ENCODE results near the gene TRMT2A.

Gene TRMT2A

DNA sequence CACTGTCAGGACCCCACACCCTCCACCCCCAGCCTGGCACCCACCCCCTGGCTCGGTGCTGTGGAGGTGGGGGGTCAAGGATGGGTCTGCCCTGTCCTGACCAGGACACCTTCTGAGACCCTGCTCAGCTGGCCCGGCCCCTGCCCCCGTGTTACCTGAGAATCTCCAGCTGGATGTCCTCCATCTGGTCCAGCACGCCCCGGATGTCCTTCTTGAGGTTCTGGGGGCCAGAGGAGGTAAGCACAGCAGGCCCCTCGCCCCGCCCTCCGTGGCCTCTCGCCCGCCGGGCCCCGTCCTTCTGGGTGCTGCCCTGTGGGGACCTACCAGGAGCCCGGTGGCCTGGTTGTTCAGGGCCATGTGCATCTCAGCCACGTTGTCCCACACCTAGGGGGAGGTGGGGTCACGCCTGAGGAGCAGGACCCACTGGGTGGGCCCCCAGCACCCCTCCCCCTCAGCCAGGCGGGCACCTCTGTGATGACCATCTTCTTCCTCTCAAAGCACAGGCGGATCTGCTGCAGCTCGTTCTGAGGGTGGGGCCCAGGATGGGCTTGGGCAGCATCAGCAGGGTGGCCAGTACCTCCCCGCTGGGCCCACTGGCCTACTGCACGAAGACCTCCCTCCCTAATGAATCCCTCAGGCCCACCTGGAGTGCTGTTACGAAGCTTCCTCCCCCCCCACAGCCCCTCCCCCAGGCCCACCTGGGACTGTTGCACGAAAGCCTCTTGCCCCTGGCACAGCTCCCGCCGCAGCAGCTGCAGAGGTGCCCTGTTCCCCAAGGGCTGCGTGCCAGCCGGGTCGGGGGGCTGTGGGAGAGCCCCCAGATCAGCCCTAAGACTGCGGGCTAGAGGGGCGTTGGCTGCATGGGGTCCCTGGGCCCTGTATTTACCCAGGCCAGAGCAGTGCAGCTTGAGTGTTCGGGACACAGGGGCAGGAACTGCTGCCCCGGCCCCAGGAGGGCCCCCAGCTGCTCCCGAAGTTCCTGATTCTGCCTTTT lies 32.5 kb upstream of the TRMT2A start:
- Histone ChIP-seq H3K4me3 (ENCODE audit: low read length in 2 of 2) (no peak overlapping the region), H3K4me2 (ENCODE audit: insufficient read depth, low read length, poor library complexity, severe bottlenecking) (no peak overlapping the region), H3K36me3 (replicated peaks in 1 of 2; ENCODE audit: control insufficient read depth in 2 of 2, insufficient read depth in 2 of 2, low read length in 2 of 2) (no peaks in the 10 kb centered on the region), H3K14ac (ENCODE audit: low read length) (peak overlapping the region; percentile 82), H3K23ac (ENCODE audit: low read depth, low read length, poor library complexity) (peak overlapping the region; percentile 73), H3K4me1 (ENCODE audit: control insufficient read depth in 2 of 2, insufficient read depth in 1 of 2, low read depth in 1 of 2, low read length in 2 of 2) (peaks cover 8 to 11% of the 10 kb centered on the region in 2 donors), H2BK120ac (ENCODE audit: low read depth, low read length) (no peak overlapping the region), H2AFZ (ENCODE audit: low read length) (no peak overlapping the region), H3K4ac (ENCODE audit: low read length) (no peak overlapping the region), H2BK5ac (ENCODE audit: low read length) (no peak overlapping the region), H2BK12ac (ENCODE audit: low read length) (no peak overlapping the region), H3K79me1 (ENCODE audit: low read depth, low read length) (no peaks in the 10 kb centered on the region), H2BK15ac (ENCODE audit: low read length) (no peak overlapping the region), H3K9ac (ENCODE audit: low read depth, low read length, poor library complexity) (no peak overlapping the region), H2AK5ac (ENCODE audit: low read depth, low read length) (no peak overlapping the region), H3K9me3 (replicated peaks in 1 of 2; ENCODE audit: control insufficient read depth in 2 of 2, insufficient read depth in 1 of 2, low read depth in 1 of 2, low read length in 2 of 2) (no peaks in the 10 kb centered on the region), H3K27me3 (ENCODE audit: control insufficient read depth in 3 of 3, insufficient read depth in 3 of 3, low read depth in 1 of 3, low read length in 3 of 3) (no peaks in the 10 kb centered on the region), H4K8ac (ENCODE audit: low read depth, low read length) (no peak overlapping the region), H3K27ac (replicated peaks; ENCODE audit: low read length) (no peak overlapping the region), H4K91ac (ENCODE audit: low read depth, low read length, poor library complexity) (no peak overlapping the region), H3K18ac (ENCODE audit: low read length) (no peak overlapping the region)
- no CpG with 5 or more reads among the region's 32 CpGs for WGBS, 2 donors (ENCODE audit: extremely low coverage in 2 of 2, insufficient read length in 2 of 2, insufficient replicate concordance in 1 of 2)
- DNase-seq (ENCODE audit: low spot score): no peak

DNA sequence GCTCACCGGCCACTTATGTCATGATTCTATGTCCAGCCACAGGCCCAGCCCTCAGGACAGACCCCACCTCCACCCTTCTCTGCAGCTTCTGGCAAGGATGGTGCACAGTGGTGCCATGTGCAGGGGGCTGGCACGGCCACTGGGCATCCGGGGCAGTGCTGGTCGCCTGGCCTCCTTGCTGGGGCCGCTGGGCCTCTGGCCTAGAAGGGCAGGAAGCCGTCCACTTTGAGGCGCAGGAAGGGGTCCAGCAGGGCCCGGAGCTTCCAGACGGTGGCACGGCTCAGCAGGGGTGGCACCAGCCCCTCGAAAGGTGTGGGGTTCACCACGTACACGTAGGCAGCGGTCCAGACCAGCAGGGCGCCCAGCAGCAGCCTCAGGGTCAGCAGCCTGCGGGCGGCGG lies 31.4 kb upstream of the TRMT2A start:
- Histone ChIP-seq H3K4ac (ENCODE audit: low read length) (no peak overlapping the region), H3K9me3 (replicated peaks in 1 of 2; ENCODE audit: control insufficient read depth in 2 of 2, insufficient read depth in 1 of 2, low read depth in 1 of 2, low read length in 2 of 2) (no peaks in the 10 kb centered on the region), H3K4me3 (ENCODE audit: low read length in 2 of 2) (no peak overlapping the region), H3K18ac (ENCODE audit: low read length) (peak overlapping the region; percentile 48), H4K91ac (ENCODE audit: low read depth, low read length, poor library complexity) (no peak overlapping the region), H3K36me3 (replicated peaks in 1 of 2; ENCODE audit: control insufficient read depth in 2 of 2, insufficient read depth in 2 of 2, low read length in 2 of 2) (no peaks in the 10 kb centered on the region), H3K23ac (ENCODE audit: low read depth, low read length, poor library complexity) (peak overlapping the region; percentile 65), H3K27ac (replicated peaks; ENCODE audit: low read length) (no peak overlapping the region), H2BK12ac (ENCODE audit: low read length) (no peak overlapping the region), H2BK120ac (ENCODE audit: low read depth, low read length) (no peak overlapping the region), H2AFZ (ENCODE audit: low read length) (no peak overlapping the region), H3K4me2 (ENCODE audit: insufficient read depth, low read length, poor library complexity, severe bottlenecking) (no peak overlapping the region), H4K8ac (ENCODE audit: low read depth, low read length) (no peak overlapping the region), H2AK5ac (ENCODE audit: low read depth, low read length) (peak overlapping the region; percentile 70), H3K79me1 (ENCODE audit: low read depth, low read length) (no peaks in the 10 kb centered on the region), H2BK5ac (ENCODE audit: low read length) (no peak overlapping the region), H3K9ac (ENCODE audit: low read depth, low read length, poor library complexity) (no peak overlapping the region), H3K27me3 (ENCODE audit: control insufficient read depth in 3 of 3, insufficient read depth in 3 of 3, low read depth in 1 of 3, low read length in 3 of 3) (no peaks in the 10 kb centered on the region), H2BK15ac (ENCODE audit: low read length) (no peak overlapping the region), H3K14ac (ENCODE audit: low read length) (peak overlapping the region; percentile 82), H3K4me1 (ENCODE audit: control insufficient read depth in 2 of 2, insufficient read depth in 1 of 2, low read depth in 1 of 2, low read length in 2 of 2) (peaks cover 1 to 3% of the 10 kb centered on the region in 2 donors)
- DNase-seq (ENCODE audit: low spot score): no peak
- WGBS, 2 donors (ENCODE audit: extremely low coverage in 2 of 2, insufficient read length in 2 of 2, insufficient replicate concordance in 1 of 2): no CpG with 5 or more reads among the region's 18 CpGs

DNA sequence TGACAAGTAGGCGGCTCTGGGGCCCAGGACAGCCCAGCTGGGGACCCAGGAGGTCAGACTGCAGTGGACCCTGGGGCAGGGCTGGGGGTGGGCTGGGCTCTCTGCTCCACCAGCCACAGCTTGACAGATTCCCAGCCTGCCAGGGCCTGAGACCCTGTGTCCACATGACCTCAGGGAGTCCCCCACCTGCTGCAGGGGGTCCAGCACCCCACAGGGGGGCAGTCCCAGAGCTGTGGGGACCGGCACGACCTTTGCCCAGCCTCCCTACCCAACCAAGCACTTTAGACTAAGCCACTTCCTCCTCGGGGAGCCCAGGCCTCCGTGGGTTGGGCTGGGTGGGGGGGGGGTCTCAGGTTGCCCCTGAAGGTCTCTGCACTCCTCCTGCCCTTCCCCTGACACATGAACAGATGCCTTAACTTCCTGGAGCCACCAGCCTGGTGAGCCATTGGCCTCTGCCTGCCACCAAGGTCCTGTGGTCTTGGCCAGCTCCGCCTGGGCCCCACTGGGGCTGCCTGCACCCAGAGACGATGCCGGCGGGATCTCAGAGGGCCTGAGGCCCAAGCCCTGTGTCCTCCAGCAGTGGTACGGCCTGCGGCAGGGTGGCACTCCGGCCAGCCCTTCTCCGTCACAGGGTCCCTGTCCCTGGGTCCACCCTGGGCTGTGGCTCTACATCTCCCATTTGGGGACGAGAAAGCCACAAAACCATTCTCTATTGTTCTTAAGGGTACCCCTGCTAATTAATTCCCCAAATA lies 30.4 kb upstream of the TRMT2A start:
- H3K4me3 ChIP-seq (ENCODE audit: low read length in 2 of 2): no peak overlapping the region
- H2BK120ac ChIP-seq (ENCODE audit: low read depth, low read length): no peak overlapping the region
- H3K4ac ChIP-seq (ENCODE audit: low read length): no peak overlapping the region
- H3K18ac ChIP-seq (ENCODE audit: low read length): no peak overlapping the region
- DNase-seq (ENCODE audit: low spot score): no peak
- no peaks in the 10 kb centered on the region for H3K9me3 ChIP-seq (replicated peaks in 1 of 2; ENCODE audit: control insufficient read depth in 2 of 2, insufficient read depth in 1 of 2, low read depth in 1 of 2, low read length in 2 of 2)
- H3K9ac ChIP-seq (ENCODE audit: low read depth, low read length, poor library complexity): peak overlapping the region; percentile 21
- WGBS, 2 donors (ENCODE audit: extremely low coverage in 2 of 2, insufficient read length in 2 of 2, insufficient replicate concordance in 1 of 2): no CpG with 5 or more reads among the region's 14 CpGs
- H3K79me1 ChIP-seq (ENCODE audit: low read depth, low read length): peaks cover 2% of the 10 kb centered on the region
- H2AK5ac ChIP-seq (ENCODE audit: low read depth, low read length): no peak overlapping the region
- no peak overlapping the region for H4K91ac ChIP-seq (ENCODE audit: low read depth, low read length, poor library complexity)
- H2BK5ac ChIP-seq (ENCODE audit: low read length): no peak overlapping the region
- no peak overlapping the region for H3K14ac ChIP-seq (ENCODE audit: low read length)
- H2BK15ac ChIP-seq (ENCODE audit: low read length): no peak overlapping the region
- H2AFZ ChIP-seq (ENCODE audit: low read length): no peak overlapping the region
- H2BK12ac ChIP-seq (ENCODE audit: low read length): no peak overlapping the region
- no peaks in the 10 kb centered on the region for H3K36me3 ChIP-seq (replicated peaks in 1 of 2; ENCODE audit: control insufficient read depth in 2 of 2, insufficient read depth in 2 of 2, low read length in 2 of 2)
- no peak overlapping the region for H4K8ac ChIP-seq (ENCODE audit: low read depth, low read length)
- H3K27me3 ChIP-seq (ENCODE audit: control insufficient read depth in 3 of 3, insufficient read depth in 3 of 3, low read depth in 1 of 3, low read length in 3 of 3): no peaks in the 10 kb centered on the region
- no peak overlapping the region for H3K27ac ChIP-seq (replicated peaks; ENCODE audit: low read length)
- H3K4me1 ChIP-seq (ENCODE audit: control insufficient read depth in 2 of 2, insufficient read depth in 1 of 2, low read depth in 1 of 2, low read length in 2 of 2): peaks cover 0 to 1% of the 10 kb centered on the region in 2 donors
- no peak overlapping the region for H3K23ac ChIP-seq (ENCODE audit: low read depth, low read length, poor library complexity)
- no peak overlapping the region for H3K4me2 ChIP-seq (ENCODE audit: insufficient read depth, low read length, poor library complexity, severe bottlenecking)

DNA sequence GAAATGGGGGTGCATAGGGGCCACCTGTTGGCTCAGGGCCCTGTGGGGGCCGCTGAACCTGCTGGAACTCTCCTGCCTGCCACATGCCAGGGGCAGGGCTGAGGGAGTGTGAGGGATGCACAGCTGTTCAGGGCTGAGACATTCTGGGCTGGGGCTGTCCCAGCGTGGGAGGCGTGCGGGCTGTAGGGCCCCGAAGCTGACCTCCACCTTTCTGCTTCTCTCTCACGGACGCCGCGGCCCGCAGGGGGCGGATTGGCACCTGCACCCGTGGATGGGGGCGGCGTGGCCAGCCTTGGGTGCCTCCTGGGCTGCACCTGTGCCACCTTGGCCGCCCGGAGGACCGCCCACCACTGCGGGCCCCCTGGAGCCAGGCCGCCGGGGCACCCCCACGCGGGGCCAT lies 29.8 kb upstream of the TRMT2A start:
- Histone ChIP-seq H3K4me2 (ENCODE audit: insufficient read depth, low read length, poor library complexity, severe bottlenecking) (no peak overlapping the region), H2BK120ac (ENCODE audit: low read depth, low read length) (no peak overlapping the region), H3K27ac (replicated peaks; ENCODE audit: low read length) (no peak overlapping the region), H3K4me3 (ENCODE audit: low read length in 2 of 2) (no peak overlapping the region), H3K9ac (ENCODE audit: low read depth, low read length, poor library complexity) (no peak overlapping the region), H3K9me3 (replicated peaks in 1 of 2; ENCODE audit: control insufficient read depth in 2 of 2, insufficient read depth in 1 of 2, low read depth in 1 of 2, low read length in 2 of 2) (no peaks in the 10 kb centered on the region), H4K8ac (ENCODE audit: low read depth, low read length) (no peak overlapping the region), H2AK5ac (ENCODE audit: low read depth, low read length) (no peak overlapping the region), H2AFZ (ENCODE audit: low read length) (no peak overlapping the region), H3K36me3 (replicated peaks in 1 of 2; ENCODE audit: control insufficient read depth in 2 of 2, insufficient read depth in 2 of 2, low read length in 2 of 2) (no peaks in the 10 kb centered on the region), H3K18ac (ENCODE audit: low read length) (peak overlapping the region; percentile 48), H2BK15ac (ENCODE audit: low read length) (no peak overlapping the region), H2BK5ac (ENCODE audit: low read length) (no peak overlapping the region), H3K23ac (ENCODE audit: low read depth, low read length, poor library complexity) (peak overlapping the region; percentile 73), H3K4ac (ENCODE audit: low read length) (no peak overlapping the region), H2BK12ac (ENCODE audit: low read length) (no peak overlapping the region), H3K79me1 (ENCODE audit: low read depth, low read length) (peaks cover 2% of the 10 kb centered on the region), H4K91ac (ENCODE audit: low read depth, low read length, poor library complexity) (no peak overlapping the region), H3K14ac (ENCODE audit: low read length) (no peak overlapping the region), H3K4me1 (ENCODE audit: control insufficient read depth in 2 of 2, insufficient read depth in 1 of 2, low read depth in 1 of 2, low read length in 2 of 2) (peaks cover 0 to 1% of the 10 kb centered on the region in 2 donors), H3K27me3 (ENCODE audit: control insufficient read depth in 3 of 3, insufficient read depth in 3 of 3, low read depth in 1 of 3, low read length in 3 of 3) (no peaks in the 10 kb centered on the region)
- WGBS, 2 donors (ENCODE audit: extremely low coverage in 2 of 2, insufficient read length in 2 of 2, insufficient replicate concordance in 1 of 2): no CpG with 5 or more reads among the region's 22 CpGs
- no peak for DNase-seq (ENCODE audit: low spot score)
